22Rv1 (cell line): Measurements from ENCODE around the gene CEBPA.

Experiments used
- ZFX ChIP-seq: fragments of 450-650 bp; IDR thresholded peaks from 2 replicates; pipeline ENCODE4 v1.6.1; 2017; ENCODE audit warnings: antibody characterized with exemption, borderline replicate concordance
- TF ChIP-seq, protein P1 (sequence below): fragments of 450-650 bp; IDR thresholded peaks from 2 replicates; pipeline ENCODE4 v1.5.1; 2017; ENCODE audit warnings: mild to moderate bottlenecking

DNA sequence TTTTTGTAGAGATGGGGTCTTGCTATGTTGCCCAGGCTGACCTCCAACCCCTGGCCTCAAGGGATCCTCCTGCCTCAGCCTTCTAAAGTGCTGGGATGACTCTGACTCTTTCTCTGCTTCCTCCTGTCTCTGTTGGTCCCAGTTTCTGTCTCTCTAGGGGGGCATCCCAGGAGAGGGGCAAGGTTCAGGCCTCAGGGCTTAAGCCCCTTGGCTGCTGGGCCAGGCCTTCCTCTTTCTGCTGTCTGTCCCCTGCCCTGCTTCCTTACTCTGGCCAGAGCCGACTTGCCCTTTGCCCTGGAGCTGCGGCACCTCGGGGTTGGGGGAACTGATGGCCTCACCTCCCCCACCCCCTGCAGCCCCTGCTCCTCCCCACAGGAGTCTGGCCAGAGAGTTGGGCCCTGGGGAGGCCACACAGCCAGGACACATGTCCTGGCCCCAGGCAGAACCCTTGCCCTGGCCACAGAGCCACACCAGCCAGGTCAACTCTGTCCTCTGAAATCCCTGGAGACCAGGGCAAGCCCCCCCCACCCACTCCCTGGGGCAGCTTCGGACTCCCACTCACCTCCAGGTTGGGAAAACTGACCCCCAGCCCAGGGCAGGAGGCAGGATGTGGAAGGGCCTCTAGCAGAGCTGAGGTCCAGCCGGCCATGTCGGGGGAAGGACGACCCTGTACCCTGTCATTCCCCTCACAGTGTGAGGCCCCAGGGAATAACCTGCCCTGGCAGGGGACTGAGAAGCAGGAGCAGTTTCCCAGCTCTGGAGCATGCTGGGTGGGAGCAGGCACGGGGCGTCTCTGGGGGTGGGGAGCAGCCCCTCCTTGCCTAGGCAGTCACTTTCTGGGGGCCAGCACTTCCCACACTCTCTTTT lies 23.7 kb downstream of the CEBPA start:
- TF ChIP-seq, protein P1, sequence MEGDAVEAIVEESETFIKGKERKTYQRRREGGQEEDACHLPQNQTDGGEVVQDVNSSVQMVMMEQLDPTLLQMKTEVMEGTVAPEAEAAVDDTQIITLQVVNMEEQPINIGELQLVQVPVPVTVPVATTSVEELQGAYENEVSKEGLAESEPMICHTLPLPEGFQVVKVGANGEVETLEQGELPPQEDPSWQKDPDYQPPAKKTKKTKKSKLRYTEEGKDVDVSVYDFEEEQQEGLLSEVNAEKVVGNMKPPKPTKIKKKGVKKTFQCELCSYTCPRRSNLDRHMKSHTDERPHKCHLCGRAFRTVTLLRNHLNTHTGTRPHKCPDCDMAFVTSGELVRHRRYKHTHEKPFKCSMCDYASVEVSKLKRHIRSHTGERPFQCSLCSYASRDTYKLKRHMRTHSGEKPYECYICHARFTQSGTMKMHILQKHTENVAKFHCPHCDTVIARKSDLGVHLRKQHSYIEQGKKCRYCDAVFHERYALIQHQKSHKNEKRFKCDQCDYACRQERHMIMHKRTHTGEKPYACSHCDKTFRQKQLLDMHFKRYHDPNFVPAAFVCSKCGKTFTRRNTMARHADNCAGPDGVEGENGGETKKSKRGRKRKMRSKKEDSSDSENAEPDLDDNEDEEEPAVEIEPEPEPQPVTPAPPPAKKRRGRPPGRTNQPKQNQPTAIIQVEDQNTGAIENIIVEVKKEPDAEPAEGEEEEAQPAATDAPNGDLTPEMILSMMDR = no peak
- no peak for TF ChIP-seq ZFX
